DMS153 treated with DMSO at 0.1 percent for 48 hours (cell line): Measurements from ENCODE around the gene LMX1A.

Experiments
- DNase-seq: peaks from one replicate; lab custom pipeline; 2025; ENCODE audit not compliant: unreplicated experiment; lab: John Stamatoyannopoulos, UW

Gene LMX1A

GRCh38 chr1:165172666-165173065 lies 183.8 kb downstream of the LMX1A start:
- no peak for DNase-seq

- DNase-seq = no peak
These were observed 186.8 kb downstream of the LMX1A start for GRCh38 chr1:165169729-165170128.

- DNase-seq = no peak
These were observed 187.5 kb downstream of the LMX1A start for GRCh38 chr1:165169028-165169427.

GRCh38 chr1:165168467-165168866 lies 188.0 kb downstream of the LMX1A start:
- no peak for DNase-seq

GRCh38 chr1:165162671-165163241 lies 193.8 kb downstream of the LMX1A start:
- DNase-seq = peak; percentile 99

- DNase-seq = no peak
These were observed 195.4 kb downstream of the LMX1A start for GRCh38 chr1:165161130-165161529.

GRCh38 chr1:165153182-165153581 lies 203.3 kb downstream of the LMX1A start:
- DNase-seq = no peak

GRCh38 chr1:165152727-165153126 lies 203.8 kb downstream of the LMX1A start:
- DNase-seq = peak; percentile 62

GRCh38 chr1:165152109-165152508 lies 204.4 kb downstream of the LMX1A start:
- DNase-seq = no peak
